ENCODE measurements around the gene BAX.

The BAX gene

DNA sequence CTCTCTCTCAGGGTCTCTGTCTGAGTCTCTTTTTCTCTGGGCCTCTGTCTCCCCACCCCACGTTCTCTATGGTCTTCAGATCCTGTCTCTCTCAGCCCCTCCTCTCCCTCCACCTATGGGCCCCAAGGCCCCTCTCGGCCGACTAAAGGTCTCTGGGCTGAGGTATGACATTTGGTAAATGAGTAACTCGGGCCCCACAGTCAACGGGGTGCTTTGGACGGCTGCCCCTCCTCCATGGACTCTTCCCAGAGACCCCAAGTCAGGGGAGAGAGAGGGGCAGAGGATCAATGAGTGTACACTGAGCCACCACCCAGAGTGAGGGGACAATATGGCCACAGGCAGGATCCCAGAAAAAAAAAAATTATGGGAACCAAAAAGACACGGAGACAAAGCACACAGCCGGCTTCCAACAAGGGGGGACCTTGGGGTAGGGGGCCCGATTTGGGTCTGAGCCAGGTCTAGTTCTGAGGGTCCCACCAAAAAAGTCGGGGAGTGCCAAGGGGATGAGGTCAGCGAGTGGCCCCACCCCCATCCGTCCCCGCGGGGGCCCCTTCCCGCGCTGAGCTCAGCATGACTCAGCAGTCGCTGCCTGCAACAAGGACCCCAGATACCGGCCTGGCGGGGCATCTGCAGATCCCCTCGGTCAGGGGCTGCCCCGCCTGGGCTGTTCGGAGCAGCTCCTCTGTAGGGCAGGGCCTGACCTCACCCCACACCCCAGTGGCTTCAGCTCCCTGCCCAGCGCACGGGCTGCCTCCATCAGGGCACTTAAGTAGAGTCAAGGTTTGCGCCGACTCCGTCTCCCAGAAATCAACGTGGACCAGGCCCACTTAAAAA lies 8.9 kb downstream of the BAX start:
- ATAC-seq, result peak; percentile 42
- DNase-seq, result peak; percentile 92

DNA sequence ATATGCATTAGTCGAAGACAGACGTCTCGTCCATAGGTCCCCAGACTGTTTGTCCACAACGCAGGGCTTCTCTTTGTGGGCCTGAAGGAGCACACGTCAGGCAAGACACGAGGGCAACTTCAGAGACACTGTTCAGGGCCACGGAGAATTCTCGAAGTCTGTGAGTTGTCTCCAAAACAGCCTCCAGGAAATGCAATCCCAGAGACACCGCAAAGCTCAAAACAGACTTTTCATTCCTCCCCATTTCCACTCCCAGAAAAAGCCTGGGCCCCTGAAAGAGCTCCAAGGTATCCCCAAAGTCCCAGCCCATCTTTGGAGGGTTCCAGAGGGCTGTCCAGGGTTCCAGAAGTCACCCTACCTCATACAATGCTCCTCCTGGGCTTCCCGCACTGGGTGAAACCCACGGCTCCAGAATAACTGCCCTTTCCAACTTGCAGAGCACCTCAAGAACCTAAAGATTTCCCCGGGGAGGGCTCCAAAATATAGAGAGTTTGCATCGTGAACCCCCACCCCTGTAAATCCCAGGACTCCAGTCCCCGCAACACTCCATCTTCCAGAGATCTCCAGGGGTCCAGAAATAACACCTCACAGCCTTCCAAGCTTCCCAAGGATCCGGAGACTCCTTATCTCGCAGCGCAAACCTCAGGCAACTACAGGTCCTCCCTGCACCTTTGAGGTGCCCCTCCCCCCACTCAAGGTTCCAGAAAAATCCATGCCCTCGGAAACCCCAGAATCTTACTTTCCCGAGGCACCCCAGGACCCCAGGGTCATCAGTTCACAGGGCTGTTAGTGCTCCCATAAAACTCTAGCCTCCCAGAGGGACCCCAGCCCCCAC lies 9.7 kb downstream of the BAX start:
- peak; percentile 37 for DNase-seq
- no peak for ATAC-seq

DNA sequence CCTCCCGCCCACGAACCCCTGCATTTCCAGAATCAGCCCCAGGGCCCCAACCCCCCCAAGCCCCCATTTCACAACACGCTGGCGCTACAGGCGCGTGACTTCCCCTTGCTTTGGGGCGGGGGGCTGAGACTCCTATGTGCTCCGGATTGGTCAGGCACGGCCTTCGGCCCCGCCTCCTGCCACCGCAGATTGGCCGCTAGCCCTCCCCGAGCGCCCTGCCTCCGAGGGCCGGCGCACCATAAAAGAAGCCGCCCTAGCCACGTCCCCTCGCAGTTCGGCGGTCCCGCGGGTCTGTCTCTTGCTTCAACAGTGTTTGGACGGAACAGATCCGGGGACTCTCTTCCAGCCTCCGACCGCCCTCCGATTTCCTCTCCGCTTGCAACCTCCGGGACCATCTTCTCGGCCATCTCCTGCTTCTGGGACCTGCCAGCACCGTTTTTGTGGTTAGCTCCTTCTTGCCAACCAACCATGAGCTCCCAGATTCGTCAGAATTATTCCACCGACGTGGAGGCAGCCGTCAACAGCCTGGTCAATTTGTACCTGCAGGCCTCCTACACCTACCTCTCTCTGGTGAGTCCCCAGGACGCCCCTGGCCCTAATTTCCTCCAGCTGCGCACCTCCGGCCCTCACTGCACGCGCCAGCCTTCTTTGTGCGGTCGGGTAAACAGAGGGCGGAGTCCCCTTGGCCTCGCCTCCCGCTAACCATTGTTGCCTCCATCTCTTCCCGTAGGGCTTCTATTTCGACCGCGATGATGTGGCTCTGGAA lies 10.5 kb downstream of the BAX start, which contains the start of gene FTL:
FTL (plus strand) TSS at position 270 of the 766 bp plus-strand sequence; CDS start at position 469, 199 bp downstream.
- ATAC-seq (peak; percentile 68), DNase-seq (peak; percentile 96)

DNA sequence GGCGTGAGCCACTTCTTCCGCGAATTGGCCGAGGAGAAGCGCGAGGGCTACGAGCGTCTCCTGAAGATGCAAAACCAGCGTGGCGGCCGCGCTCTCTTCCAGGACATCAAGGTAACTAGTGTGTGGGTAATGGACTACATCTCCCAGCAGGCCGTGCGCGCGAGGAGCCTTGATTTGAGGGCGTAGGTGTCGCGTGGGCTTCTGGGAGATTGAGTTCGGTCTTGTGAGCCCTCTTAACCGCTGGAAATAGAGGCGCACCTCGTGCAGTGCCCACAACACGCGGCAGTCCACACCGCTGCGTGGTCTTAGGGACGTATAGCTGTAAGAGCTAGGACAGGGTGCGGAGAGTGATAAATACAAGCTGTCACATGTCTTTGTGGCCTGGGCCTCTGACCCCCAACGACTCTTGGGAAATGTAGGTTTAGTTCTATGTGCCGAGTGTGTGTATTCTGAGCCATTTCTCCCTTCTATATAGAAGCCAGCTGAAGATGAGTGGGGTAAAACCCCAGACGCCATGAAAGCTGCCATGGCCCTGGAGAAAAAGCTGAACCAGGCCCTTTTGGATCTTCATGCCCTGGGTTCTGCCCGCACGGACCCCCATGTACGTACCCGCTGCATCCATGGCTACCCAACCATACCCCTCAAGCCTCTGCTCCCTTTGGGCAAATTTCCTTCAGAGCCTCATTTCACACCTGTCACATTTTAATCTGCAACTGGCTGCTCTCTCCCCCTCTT lies 11.3 kb downstream of the BAX start:
- ATAC-seq (peak; percentile 31), DNase-seq (peak; percentile 87)

DNA sequence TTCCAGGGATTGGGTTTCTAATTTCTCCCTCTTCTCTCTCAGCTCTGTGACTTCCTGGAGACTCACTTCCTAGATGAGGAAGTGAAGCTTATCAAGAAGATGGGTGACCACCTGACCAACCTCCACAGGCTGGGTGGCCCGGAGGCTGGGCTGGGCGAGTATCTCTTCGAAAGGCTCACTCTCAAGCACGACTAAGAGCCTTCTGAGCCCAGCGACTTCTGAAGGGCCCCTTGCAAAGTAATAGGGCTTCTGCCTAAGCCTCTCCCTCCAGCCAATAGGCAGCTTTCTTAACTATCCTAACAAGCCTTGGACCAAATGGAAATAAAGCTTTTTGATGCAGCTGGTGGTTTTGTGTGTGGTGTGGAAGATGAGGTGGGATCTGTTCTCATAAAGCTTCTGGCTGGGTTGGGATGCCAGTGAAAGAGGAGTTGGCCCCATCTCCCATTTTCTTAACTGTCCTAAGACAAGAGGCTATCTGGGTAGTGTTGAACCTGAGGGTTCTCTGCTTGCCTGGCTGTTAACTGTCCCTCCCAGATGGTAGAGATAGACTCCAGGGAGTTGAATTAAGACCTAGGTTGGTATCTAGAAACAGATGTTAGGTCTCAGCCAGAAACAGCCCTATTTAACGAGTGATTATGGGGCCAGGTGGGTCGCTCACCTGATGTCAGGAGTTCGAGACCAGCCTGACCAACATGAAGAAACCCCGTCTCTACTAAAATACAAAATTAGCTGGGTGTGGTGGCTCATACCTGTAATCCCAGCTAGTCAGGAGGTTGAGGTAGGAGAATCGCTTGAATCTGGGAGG lies 12.1 kb downstream of the BAX start:
- no peak for ATAC-seq
- no peak for DNase-seq

DNA sequence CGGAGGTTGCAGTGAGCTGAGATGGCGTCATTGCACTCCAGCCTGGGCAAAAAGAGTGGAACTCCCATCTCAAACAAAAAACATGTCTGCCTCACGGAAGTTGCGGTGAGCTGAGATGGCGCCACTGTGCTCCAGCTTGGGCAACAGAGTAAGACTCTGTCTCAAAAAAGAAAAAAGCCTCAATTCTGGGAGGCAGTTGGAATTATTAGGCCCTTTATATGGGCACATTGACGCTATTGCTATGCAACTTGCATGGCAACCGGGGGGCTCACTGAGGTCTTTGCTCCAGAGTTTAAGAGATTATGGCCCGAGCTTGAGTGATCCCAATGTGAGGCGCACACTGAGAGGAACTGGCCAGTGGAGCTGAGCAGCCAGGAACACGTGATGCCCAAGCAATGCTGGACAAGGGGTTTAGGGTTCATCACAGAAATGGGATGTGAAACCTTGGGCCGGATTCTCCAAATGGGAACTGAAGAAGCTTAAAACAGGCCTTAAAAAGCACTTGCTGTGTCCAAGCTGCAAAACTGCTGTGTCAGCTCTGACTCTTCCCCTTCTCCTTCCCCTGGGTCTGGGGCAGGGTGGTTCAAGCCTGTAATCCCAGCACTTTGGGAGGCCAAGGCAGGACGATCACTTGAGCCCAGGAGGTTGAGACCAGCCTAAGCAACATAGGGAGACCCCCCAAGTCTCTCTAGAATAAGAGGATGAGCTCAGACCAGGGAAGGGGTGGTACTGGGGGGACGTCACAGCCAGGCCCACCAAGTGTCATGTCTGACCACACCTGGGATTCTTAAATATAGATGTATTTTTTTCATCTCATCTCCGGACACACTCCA lies 12.9 kb downstream of the BAX start:
- DNase-seq (no peak), ATAC-seq (no peak)

DNA sequence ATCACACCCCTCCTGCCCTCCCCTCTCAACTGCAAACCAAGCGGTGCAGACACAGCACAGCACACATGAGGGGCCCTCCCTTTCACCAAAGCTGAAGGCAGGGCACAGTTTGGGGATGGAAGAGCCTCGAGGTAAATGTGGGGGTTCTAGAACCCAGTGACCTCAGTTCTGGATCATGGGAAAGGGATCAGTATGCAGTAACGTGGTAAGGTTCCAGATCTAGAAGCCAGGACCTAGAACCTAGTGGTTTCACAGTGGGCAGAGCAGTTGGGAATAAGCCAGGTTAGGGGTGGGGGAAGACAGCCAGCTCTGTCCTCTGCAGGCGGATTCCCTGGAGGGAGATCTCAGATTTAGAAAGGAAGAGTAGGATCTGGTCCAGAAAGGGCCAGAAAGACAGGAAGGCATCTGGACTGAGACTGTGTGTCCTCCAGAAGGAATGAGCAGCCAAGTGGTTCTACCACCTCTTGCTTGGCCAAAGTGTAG lies 13.5 kb downstream of the BAX start:
- ATAC-seq (no peak), DNase-seq (no peak)

DNA sequence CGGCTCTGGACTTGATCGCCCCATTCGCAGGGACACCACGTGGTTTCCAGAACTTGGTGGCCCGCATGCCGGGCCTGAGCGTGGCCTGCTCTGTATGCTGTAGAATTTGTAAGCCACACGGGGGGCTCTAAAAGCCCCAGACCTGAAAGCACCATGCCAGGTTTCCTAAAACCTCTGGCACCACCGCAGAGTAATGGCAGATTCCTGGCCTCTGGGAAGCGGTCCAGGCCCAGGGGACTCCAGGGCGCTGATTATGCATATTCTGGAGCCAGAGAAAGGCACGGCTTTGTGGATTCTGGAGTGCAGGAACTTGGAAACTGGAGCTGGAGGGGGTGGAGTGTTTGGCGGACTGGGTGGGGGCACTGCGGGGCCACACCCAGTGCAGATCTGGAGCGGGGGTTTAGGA lies 14.1 kb downstream of the BAX start:
- no peak for ATAC-seq
- DNase-seq, result no peak

DNA sequence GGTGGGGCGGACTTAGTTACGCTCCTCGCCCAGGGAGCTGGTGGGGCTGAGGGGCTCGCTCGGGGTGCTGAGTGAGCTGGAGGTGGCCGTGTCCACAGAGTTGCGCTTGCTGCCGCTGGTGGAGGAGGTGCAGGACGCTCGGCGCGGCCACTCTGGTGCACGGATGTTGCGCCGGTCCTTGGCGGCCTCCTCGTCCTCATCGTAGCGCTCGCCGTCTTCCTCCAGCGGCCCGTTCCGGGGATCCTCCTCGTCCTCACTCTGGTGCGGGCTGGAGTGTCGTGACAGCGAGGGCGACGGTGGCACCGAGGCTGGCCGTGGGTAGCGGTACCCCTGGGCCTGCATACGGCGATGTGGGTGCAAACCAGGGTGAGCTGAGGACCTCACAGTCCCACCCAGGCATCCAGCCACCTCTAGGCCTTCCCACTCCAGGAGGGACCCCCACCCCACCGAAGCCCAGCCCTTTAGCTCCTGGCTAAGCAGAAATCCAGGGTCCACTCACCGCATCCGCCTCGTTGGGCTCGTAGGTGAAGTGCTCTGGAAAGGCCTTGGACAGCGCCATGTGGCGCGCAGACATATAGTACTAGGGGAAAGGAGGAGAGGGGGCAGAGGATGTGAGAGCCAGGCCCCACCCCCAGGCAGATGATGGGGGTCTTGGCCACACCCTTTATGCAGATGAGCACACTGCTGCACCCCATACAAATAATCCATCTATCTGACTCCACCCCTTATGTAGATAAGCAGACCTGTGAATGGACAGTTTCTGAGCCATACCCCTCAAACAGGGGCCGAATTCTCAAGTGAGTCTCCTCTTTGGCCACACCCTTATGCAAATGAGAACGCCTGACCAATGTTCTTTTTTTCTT lies 14.8 kb downstream of the BAX start:
- ATAC-seq, result no peak
- DNase-seq, result no peak

DNA sequence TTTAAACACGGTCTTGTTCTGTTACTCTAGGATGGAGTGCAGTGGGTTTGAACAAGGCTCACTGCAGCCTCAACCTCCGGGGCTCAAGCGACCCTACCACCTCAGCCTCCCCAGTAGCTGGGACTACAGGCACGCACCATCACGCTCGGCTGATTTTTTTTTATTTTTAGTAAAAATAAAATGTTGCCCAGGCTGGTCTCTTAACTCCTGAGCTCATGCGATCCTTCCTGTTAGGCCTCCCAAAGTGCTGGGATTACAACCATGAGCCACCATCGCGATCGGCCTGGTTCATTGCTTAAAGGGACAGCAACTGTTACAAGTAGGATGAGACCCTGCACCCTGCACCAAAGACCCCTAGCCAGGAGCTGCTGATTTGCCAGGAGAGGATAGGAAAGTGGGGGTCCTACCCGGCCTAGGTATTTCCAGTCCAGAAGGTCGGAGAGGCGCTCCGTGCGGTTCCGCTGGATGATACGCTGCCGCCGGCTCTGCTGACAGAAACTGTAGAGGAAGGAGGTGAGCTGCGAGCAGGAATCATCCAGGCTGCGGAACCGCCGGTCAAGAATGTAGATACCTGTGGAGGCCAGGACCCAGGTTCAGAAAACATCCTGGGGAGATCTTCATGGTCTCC lies 15.6 kb downstream of the BAX start:
- ATAC-seq (no peak), DNase-seq (no peak)

DNA sequence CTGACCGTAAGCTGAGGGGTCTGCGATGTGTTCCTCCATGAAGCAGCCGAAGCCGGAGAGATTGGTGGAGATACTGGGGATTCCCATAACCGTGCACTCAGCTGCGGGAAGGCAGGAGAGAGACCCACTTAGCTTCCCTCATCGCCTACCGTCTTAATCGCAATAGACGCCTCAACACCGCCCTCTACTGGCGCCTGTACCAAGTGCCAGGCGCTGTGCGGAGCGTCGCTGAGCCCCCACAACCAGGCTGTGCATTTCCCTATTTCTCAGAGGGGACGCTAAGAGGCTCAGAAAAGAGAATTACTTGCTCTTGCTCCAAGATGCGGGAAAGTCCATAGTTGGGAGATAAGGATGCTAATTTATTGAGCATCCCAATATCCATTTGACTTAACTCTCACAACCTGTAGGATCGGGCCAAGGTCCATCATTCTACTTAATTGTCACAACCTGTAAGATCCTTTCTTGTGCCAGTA lies 16.3 kb downstream of the BAX start:
- peak; percentile 77 for ATAC-seq
- DNase-seq, result peak; percentile 92

DNA sequence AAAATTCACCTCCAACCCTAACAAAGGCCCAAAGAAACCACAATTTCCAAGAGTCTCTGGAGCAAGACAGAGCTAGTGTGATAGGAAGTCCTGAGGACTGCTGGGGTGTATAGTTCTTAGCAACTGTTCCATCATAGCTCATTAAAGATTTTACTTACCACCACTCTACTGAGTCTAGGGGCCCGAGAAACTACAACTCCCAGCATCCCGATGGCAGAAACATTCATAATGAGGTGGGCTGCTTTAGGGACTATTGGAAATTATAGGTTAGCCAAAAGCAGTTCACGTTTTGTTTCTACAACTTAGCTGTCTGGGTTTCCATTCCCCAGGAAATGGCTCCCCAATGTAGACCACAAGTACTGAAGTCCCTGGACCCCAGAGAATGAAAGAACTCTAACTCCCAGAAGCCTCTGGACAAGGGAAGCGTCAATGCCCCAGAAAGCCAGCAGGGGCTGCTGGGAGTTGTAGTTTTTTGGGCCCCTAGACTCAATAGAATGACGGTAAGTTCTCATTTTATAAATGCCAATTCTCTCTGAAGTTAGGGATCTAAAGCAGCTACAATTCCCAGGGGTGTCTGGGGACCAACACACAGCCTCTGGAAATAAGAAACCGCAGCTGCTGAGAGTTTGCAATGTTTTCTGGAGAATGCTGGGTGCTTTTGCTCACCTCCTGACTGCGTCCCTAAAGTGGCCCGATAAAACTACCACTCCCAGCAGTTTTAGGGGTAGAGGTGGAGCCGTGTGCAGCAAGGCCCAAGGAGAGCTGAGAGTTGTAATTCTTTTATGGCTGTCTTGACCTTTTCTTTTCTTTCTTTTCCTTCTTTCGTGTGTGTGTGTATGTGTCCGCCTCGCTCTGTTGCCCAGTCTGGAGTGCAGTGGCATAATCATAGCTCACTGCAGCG lies 21.5 kb downstream of the BAX start:
- DNase-seq (no peak), ATAC-seq (peak; percentile 39)

DNA sequence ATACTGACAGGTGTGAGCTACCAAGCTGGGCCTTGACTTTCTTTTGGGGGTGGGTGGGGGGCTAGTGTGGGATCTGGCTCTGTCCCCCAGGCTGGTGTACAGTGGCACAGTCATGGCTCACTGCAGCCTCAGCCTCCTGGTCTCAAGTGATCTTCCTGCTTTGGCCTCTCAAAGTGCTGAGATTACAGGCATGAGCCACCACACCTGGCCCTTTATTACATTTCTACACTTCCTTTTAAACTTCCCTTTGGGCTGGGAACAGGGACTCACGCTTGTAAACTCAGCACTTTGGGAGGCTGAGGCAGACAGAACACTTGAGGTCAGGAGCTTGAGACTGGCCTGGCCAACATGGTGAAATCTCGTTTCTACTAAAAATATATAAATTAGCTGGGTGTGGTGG lies 22.4 kb downstream of the BAX start:
- no peak for DNase-seq

DNA sequence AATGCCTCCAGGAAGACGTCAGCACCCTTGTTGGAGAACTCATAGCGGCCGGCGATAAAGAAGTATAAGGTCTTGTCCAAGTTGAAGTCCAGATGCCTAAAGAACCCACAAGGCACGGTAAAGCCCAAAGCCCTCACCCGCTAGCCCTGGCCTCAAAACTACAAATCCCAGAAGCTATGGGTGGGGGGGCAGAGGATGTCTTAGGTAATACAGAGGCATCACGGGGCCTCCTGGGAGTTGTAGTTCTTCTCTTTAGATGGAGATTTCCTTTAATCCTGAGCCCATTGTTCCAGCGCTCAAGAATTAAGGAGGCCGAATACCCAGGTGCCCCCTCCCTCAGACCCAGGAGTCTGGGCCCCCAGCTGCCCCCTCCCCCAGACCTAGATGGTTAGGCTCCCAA lies 27.6 kb downstream of the BAX start:
- DNase-seq, result no peak
- no peak for ATAC-seq

More for the DNA sequence above, 22.4 kb downstream of the BAX start:
- no peak for ATAC-seq

DNA sequence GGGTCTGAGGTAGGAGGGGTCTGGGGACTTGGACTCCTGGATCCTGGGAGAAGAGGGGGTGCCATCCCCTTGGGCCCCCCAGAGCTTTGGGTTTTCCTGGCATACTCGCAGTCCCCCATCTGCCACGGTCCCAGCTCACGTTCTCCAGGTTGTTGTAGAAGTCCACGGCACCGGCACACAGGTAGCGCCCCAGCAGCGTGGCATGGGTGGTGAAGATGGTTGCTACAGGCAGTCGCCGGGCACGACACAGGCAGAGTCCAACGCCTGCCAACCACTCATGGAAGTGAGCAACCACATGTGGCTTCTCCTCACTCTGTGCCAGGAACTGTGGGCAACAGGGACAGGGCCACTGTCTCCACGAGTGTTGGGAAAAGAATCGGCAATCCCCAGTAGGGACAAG lies 31.0 kb downstream of the BAX start:
- DNase-seq (no peak), ATAC-seq (no peak)

DNA sequence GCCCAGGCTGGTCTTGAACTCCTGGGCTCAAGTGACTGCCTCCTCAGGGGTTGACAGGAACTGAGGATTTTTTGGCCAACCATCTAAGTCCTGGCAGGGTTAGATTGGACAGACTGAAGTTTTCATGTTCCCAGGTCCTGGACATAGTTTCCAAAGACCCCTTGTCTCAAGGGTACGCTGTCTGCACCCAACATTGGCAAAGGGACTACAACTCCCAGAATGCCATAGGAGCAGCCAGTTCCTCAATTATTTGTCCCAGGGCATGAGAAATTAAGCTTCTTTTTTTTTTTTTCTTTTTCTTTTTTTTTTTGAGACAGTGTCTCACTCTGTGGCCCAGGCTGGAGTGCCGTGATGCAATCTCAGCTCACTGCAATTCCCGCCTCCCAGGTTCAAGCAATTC lies 31.5 kb downstream of the BAX start:
- ATAC-seq, result no peak
- no peak for DNase-seq

DNA sequence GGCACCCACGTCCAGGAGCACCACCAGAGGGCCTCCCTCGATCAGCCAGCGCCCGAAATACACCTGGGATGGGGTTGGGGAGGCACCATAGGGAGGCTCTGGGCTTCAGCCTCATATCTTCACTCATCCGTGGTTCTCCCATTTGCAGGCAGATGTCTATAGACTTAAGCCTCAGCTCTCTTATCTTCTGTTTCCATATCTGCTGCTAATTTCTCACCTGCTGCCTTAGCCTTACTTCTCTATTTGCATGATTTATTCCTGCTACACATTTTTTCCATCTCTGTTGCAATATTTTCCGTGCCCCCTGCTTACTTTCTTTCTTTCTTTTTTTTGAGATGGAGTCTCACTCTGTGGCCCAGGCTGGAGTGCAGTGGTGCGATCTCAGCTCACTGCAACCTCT lies 32.6 kb downstream of the BAX start:
- ATAC-seq, result peak; percentile 67

More for the DNA sequence above, 32.6 kb downstream of the BAX start:
- DNase-seq, result no peak
